Measurements from ENCODE around the gene ZIC5. TPM values are rescaled to one million over a fixed set of nuclear protein-coding genes. Genes with fewer than 3 reads are reported as not detected.
A peak's percentile ranks its signal among the peaks of the same experiment; 100 is the strongest.

ZIC5 gene
- total and polyA plus RNA-seq, 9 of the 15 experiments (the other 6 are each of a cell fraction or from before 2014, with no cell fraction given) = 0.57 to 2.0 (median 1.1) TPM

- peak; percentile 18; the same call in 1 of the 2 replicates for TF ChIP-seq THAP12 (CRISPR knock-in tag; IDR thresholded peaks at IDR 0.05)
- TF ChIP-seq LARP7 (IDR thresholded peaks at IDR 0.05) = no peak
- TF ChIP-seq POLR2AphosphoS5 (IDR thresholded peaks at IDR 0.05; ENCODE audit: control insufficient read depth, insufficient read depth, low read depth, low read length) = no peak
- no peak for TF ChIP-seq RAD51 (IDR thresholded peaks at IDR 0.05; ENCODE audit: borderline replicate concordance, low read depth)
- no peak for TF ChIP-seq PRPF4 (IDR thresholded peaks at IDR 0.05; ENCODE audit: insufficient read depth, low read depth, low read length, poor library complexity, severe bottlenecking)
- TF ChIP-seq SP2 (IDR thresholded peaks at IDR 0.05; ENCODE audit: extremely low read depth, low read depth, low read length, poor library complexity, severe bottlenecking) = no peak
- TF ChIP-seq TEAD4 (IDR thresholded peaks at IDR 0.05; ENCODE audit: low read length) = no peak
- TF ChIP-seq TEAD4 (CRISPR knock-in tag; IDR thresholded peaks at IDR 0.05; ENCODE audit: borderline replicate concordance) = peak; percentile 89
- no peak for TF ChIP-seq CHCHD3 (CRISPR knock-in tag; IDR thresholded peaks at IDR 0.05)
- TF ChIP-seq BRF1 (IDR thresholded peaks at IDR 0.05; ENCODE audit: borderline replicate concordance, extremely low read depth, insufficient read length) = no peak
- no peak for TF ChIP-seq ZSCAN29 (IDR thresholded peaks at IDR 0.05)
- 0 out of 2 replicates have a peak, but pooled peaks have one; percentile 11 for TF ChIP-seq ZBTB43 (CRISPR knock-in tag; IDR thresholded peaks at IDR 0.05)
- TF ChIP-seq E2F6 (IDR thresholded peaks at IDR 0.05; ENCODE audit: borderline replicate concordance in 1 of 2, extremely low read depth in 1 of 2, insufficient read depth in 1 of 2, insufficient read length in 1 of 2, low read depth in 1 of 2, low read length in 1 of 2, poor library complexity in 1 of 2, severe bottlenecking in 1 of 2) = peak; percentile 54 to 92
- no peak for TF ChIP-seq U2AF1 (optimal IDR thresholded peaks at IDR 0.05; ENCODE audit: low read depth, low read length)
- TF ChIP-seq CGGBP1 (CRISPR knock-in tag; IDR thresholded peaks at IDR 0.05) = no peak
- no peak for TF ChIP-seq POLR2B (IDR thresholded peaks at IDR 0.05; ENCODE audit: low read depth, partially characterized antibody)
- peak; percentile 92 for TF ChIP-seq MAX (CRISPR knock-in tag; IDR thresholded peaks at IDR 0.05)
- peak in 1 of 2 experiments; percentile 32; a peak in 1 of 4 replicates for TF ChIP-seq RAD21 (CRISPR knock-in tag; conservative IDR thresholded peaks at IDR 0.05 in 1 of 2, IDR thresholded peaks at IDR 0.05 in 1 of 2)
- TF ChIP-seq WHSC1 (IDR thresholded peaks at IDR 0.05; ENCODE audit: low read length) = no peak
- TF ChIP-seq ZNF668 (CRISPR knock-in tag; IDR thresholded peaks at IDR 0.05) = no peak
- TF ChIP-seq RBFOX2 (IDR thresholded peaks at IDR 0.05; ENCODE audit: low read depth, low read length) = peak; percentile 74
- TF ChIP-seq SMC3 (conservative IDR thresholded peaks at IDR 0.05; ENCODE audit: insufficient read depth, low read depth, low read length) = no peak
- TF ChIP-seq ZNF707 (CRISPR knock-in tag; conservative IDR thresholded peaks at IDR 0.05) = no peak
Observed at GRCh38 chr13:99980201-99980823, 8.7 kb upstream of the ZIC5 start (continued).

Measured in K562 (cell line).